ENCODE data around the gene SNCAIP. TPM values are rescaled to one million over a fixed set of nuclear protein-coding genes. Genes with fewer than 3 reads are reported as not detected.

SNCAIP gene
- total and polyA plus RNA-seq, 3 donors from 2014 or later = 12.7 to 28.4 (median 16.1) TPM

- no peaks in the 10 kb centered on the region for H3K9me3 ChIP-seq
- H3K4me3 ChIP-seq = no peak overlapping the region
- DNase-seq = no peak
- no peaks in the 10 kb centered on the region for H3K27me3 ChIP-seq
- WGBS, 2 donors = 81 to 85% methylated on average over 5 of the region's 5 CpGs
- intact Hi-C loops (cut with DNase I; ENCODE audit: low total_unique reads) = no loop called here
- H3K27ac ChIP-seq = no peak overlapping the region
- H3K36me3 ChIP-seq (ENCODE audit: low read depth, missing control alignments) = no peaks in the 10 kb centered on the region
- no peaks in the 10 kb centered on the region for H3K4me1 ChIP-seq
- no peak for TF ChIP-seq CTCF (IDR thresholded peaks at IDR 0.05)
- no peak for TF ChIP-seq POLR2A (IDR thresholded peaks at IDR 0.05)
Observed at GRCh38 chr5:122490718-122491117, 178.7 kb downstream of the SNCAIP start.

DNA sequence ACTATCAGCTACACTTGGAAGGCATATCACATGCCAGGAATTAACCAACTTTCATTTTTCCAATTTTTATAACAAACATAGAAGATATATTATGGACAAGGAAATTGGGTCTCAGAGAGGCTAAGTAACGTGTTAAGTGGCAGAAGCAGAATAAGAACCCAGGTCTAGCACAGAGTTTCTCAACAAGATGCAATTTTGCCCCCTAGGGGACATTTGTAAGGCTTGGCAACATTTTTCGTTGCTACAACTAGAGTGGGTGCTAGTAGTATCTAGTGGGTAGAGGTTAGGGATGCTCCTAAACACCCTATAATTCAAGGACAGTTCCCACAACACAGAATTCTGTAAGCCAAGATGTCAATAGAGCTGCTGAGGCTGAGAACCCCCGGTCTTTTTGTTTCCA lies 180.6 kb downstream of the SNCAIP start:
- H3K4me1 ChIP-seq = no peaks in the 10 kb centered on the region
- intact Hi-C loops (cut with DNase I; ENCODE audit: low total_unique reads) = no loop called here
- H3K36me3 ChIP-seq (ENCODE audit: low read depth, missing control alignments) = no peaks in the 10 kb centered on the region
- WGBS, 2 donors = 55 to 69% methylated on average over 3 of the region's 3 CpGs
- no peaks in the 10 kb centered on the region for H3K27me3 ChIP-seq
- no peak overlapping the region for H3K4me3 ChIP-seq
- no peaks in the 10 kb centered on the region for H3K9me3 ChIP-seq
- no peak overlapping the region for H3K27ac ChIP-seq
- no peak for TF ChIP-seq CTCF (IDR thresholded peaks at IDR 0.05)
- TF ChIP-seq POLR2A (IDR thresholded peaks at IDR 0.05) = no peak
- DNase-seq = no peak

DNA sequence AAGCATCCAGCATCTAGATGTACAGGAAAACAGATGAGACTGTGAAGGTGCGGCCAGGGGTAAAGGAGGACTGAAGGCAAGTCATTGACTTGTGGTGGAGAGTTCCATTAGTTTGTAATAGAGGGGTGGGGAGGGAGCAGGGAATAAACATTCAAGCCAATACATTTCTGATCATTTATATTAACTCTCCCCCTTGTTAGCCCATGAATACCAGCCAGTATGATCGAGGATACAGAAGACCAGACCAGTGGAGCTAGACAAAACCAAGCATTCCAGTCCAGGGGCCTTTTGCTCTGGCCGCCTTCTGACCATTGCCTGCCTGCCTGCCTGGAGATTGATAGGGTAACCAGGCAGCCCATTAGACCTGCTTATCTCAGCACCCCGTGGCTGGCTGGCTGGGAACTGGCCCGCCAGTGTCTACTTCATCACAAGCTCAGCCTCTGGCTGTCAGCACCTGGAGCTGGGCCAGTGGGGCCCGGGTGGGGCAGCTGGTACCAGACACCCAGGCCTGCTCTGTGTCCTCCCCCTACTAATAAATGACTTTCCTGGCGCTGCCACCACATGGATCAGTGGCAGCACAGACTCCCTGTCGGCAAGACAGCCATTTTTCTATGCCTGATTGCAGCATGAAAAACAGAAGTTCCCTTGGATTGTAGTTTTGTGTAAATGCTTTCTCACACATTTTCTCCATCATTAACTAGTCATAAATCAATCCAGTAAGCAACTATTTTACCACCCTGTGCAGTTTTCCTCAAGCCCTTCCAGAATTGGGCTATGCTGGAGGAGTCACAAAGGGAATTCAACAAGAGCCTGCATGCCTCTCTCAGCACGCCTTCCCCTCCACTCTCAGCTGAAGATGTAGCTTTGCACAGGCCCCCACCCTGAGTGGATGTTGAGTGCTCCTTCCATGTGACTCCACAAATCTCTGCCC lies 181.3 kb downstream of the SNCAIP start:
- intact Hi-C loops (cut with DNase I; ENCODE audit: low total_unique reads) = no loop called here
- 67 to 69% methylated on average over 8 to 9 of the region's 9 CpGs for WGBS, 2 donors
- Histone ChIP-seq H3K27me3 (no peaks in the 10 kb centered on the region), H3K36me3 (ENCODE audit: low read depth, missing control alignments) (no peaks in the 10 kb centered on the region), H3K9me3 (no peaks in the 10 kb centered on the region), H3K4me3 (no peak overlapping the region), H3K27ac (no peak overlapping the region), H3K4me1 (no peaks in the 10 kb centered on the region)
- DNase-seq = no peak
- TF ChIP-seq CTCF (IDR thresholded peaks at IDR 0.05) (no peak), POLR2A (IDR thresholded peaks at IDR 0.05) (no peak)

DNA sequence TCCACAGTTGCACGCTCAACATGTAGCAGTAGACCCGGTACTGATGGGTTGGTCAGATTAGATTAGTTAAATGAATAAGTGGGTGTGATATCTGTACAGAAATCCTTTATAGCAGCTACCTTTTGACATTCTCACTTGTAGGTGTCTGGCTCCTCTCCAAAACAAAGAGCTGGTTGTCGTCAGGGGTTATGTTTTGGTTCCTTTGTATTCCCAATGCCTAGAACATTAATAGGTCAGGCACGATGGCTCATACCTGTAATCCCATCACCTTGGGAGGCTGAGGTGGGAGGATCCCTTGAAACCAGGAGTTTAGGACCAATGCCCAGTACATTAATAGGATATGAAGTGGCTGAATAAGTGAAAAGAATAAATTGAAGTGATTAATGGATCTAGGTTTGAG lies 182.1 kb downstream of the SNCAIP start:
- H3K27me3 ChIP-seq = no peaks in the 10 kb centered on the region
- DNase-seq = no peak
- WGBS, 2 donors = 84 to 89% methylated on average over 4 of the region's 4 CpGs
- intact Hi-C loops (cut with DNase I; ENCODE audit: low total_unique reads) = no loop called here
- no peaks in the 10 kb centered on the region for H3K4me1 ChIP-seq
- no peak overlapping the region for H3K4me3 ChIP-seq
- H3K36me3 ChIP-seq (ENCODE audit: low read depth, missing control alignments) = no peaks in the 10 kb centered on the region
- TF ChIP-seq CTCF (IDR thresholded peaks at IDR 0.05) = no peak
- TF ChIP-seq POLR2A (IDR thresholded peaks at IDR 0.05) = no peak
- no peak overlapping the region for H3K27ac ChIP-seq
- H3K9me3 ChIP-seq = no peaks in the 10 kb centered on the region

DNA sequence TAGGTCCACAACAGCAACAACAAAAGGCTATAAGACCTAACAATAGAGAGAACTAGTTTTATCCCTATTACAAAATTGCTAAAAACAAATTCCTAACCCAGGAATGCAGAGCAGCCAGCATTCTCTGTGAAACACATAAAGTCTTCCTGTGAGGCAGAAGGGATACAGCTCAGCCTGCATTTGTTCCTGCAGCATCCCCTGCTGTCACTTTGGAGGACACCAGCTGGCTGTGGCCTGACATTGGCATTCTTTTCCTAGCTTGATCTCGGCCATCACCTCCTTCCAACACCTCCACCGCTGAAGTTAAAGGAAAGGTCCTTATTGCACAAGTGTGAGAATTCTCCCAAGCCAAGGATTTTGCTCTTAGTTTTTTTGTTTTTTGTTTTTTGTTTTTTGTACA lies 186.1 kb downstream of the SNCAIP start:
- WGBS, 2 donors = 55 to 66% methylated on average over 2 of the region's 2 CpGs

More for the DNA sequence above, 186.1 kb downstream of the SNCAIP start:
- Histone ChIP-seq H3K4me1 (no peaks in the 10 kb centered on the region), H3K9me3 (no peaks in the 10 kb centered on the region), H3K27me3 (no peaks in the 10 kb centered on the region), H3K27ac (no peak overlapping the region), H3K4me3 (no peak overlapping the region), H3K36me3 (ENCODE audit: low read depth, missing control alignments) (no peaks in the 10 kb centered on the region)
- TF ChIP-seq POLR2A (IDR thresholded peaks at IDR 0.05) (no peak), CTCF (IDR thresholded peaks at IDR 0.05) (peak in 2 of 3 experiments; percentile 21 to 29)
- intact Hi-C loops (cut with DNase I; ENCODE audit: low total_unique reads) = no loop called here
- peak; percentile 27 for DNase-seq
